Right lobe of liver (tissue), 4 donors: ENCODE results near the gene RASSF8.

Source experiments
- CTCF ChIP-seq, 4 donors: fragments of 200-600 bp in 3 of 4; fragments of 450-650 bp in 1 of 4; IDR thresholded peaks; one replicate each; pipeline versions ENCODE4 v1.5.1 to v1.8.0; 2016 to 2022; ENCODE audit warnings: antibody characterized with exemption in 4 of 4, mild to moderate bottlenecking in 2 of 4
- POLR2A ChIP-seq: fragments of 450-650 bp; IDR thresholded peaks from one replicate; pipeline ENCODE4 v1.6.1; 2017; ENCODE audit warnings: antibody characterized with exemption, mild to moderate bottlenecking
- donor health status: DM: no; HTN: no; CAD: no.
- donor health status: DM: no; HTN: no; CAD: no.
- donor health status: DM: no; HTN: yes; CAD: no.

GRCh38 chr12:26034371-26035142, 76.1 kb downstream of the RASSF8 start:
- TF ChIP-seq CTCF (IDR thresholded peaks at IDR 0.05) (no peak), POLR2A (no peak)
